Breast epithelium (tissue), 3 donors: ENCODE data around the gene ASAP2.

Source experiments
- POLR2AphosphoS5 ChIP-seq, 3 donors: sonication (generic); formaldehyde crosslinking; IDR thresholded peaks; one replicate each; pipeline ENCODE4 v1.6.1; 2017; ENCODE audit warnings: antibody characterized with exemption in 3 of 3
- TF ChIP-seq, protein P1 (sequence below), 3 donors: fragments of 450-650 bp; IDR thresholded peaks; one replicate each; pipeline ENCODE4 v1.5.1; 2016 to 2017; ENCODE audit warnings: antibody characterized with exemption in 3 of 3, mild to moderate bottlenecking in 3 of 3, moderate library complexity in 3 of 3

DNA sequence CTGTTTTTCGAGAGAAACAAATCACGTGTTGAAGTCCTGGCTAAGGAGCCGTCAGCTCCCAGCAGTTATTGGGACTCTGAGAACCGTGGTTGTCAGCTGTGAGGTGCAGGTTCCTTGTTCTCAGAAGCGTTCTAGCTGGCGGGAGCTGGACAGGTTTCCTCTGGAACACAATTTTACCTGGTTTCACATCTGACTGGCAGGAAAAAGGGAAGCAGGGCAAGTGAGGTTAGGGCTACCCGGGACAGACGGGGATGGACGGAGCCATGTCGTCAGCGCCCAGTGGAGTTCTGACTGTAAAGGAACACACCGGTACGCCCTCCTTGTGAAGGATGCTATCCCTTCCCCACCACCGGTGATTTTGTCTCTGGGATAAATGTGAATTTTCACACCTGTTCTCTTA, 190.6 kb downstream of the ASAP2 start:
- TF ChIP-seq, protein P1, sequence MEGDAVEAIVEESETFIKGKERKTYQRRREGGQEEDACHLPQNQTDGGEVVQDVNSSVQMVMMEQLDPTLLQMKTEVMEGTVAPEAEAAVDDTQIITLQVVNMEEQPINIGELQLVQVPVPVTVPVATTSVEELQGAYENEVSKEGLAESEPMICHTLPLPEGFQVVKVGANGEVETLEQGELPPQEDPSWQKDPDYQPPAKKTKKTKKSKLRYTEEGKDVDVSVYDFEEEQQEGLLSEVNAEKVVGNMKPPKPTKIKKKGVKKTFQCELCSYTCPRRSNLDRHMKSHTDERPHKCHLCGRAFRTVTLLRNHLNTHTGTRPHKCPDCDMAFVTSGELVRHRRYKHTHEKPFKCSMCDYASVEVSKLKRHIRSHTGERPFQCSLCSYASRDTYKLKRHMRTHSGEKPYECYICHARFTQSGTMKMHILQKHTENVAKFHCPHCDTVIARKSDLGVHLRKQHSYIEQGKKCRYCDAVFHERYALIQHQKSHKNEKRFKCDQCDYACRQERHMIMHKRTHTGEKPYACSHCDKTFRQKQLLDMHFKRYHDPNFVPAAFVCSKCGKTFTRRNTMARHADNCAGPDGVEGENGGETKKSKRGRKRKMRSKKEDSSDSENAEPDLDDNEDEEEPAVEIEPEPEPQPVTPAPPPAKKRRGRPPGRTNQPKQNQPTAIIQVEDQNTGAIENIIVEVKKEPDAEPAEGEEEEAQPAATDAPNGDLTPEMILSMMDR (IDR thresholded peaks at IDR 0.05) = no peak
- no peak for TF ChIP-seq POLR2AphosphoS5 (IDR thresholded peaks at IDR 0.05)
